ENCODE results near the gene NECTIN4. TPM values are rescaled to one million over a fixed set of nuclear protein-coding genes. Genes with fewer than 3 reads are reported as not detected.

Gene NECTIN4
- total RNA-seq, 1 experiment from 2014 or later = 0.20 TPM

DNA sequence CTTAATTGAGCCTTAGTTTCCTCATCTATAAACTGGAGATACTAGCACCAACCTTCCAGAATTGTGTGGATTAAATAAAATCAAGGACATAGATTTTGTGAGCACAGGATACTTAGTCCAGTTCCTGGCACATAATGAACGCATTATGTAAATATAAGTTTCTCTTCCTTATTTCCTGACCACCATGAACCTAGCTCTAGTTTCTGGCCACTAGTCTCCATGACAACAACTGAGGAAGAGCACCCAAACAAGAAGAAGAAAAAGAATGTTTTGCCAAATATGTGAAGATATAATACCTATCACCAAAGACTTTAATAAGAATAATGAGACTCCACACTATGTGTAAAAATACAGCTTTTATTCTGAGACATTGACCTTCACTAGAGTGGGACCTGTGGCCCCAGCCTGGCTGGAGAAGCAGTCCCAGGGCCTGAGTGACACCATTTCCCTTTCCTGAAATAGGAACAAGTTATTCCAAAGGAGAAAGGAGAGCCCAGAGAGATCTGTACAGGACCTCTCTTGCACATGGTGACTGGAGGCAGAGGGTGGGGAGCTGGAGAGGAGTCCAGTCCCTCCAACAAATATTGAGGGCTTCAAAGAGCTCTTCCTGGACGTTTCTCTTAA lies 42.6 kb downstream of the NECTIN4 start:
- TF ChIP-seq, protein P1, sequence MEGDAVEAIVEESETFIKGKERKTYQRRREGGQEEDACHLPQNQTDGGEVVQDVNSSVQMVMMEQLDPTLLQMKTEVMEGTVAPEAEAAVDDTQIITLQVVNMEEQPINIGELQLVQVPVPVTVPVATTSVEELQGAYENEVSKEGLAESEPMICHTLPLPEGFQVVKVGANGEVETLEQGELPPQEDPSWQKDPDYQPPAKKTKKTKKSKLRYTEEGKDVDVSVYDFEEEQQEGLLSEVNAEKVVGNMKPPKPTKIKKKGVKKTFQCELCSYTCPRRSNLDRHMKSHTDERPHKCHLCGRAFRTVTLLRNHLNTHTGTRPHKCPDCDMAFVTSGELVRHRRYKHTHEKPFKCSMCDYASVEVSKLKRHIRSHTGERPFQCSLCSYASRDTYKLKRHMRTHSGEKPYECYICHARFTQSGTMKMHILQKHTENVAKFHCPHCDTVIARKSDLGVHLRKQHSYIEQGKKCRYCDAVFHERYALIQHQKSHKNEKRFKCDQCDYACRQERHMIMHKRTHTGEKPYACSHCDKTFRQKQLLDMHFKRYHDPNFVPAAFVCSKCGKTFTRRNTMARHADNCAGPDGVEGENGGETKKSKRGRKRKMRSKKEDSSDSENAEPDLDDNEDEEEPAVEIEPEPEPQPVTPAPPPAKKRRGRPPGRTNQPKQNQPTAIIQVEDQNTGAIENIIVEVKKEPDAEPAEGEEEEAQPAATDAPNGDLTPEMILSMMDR (IDR thresholded peaks at IDR 0.05; ENCODE audit: insufficient read depth in 1 of 2, low read depth in 1 of 2, low read length in 1 of 2, severe bottlenecking in 1 of 2, unreplicated experiment in 1 of 2) = no peak
- CTCF ChIA-PET = interaction anchor here (0.7 to 2.3 kb wide), 4 partner anchors 8 to 215 kb away, joined by 3 to 10 read pairs (median 4); partner anchors contain the start of gene F11R
- Mint-ChIP-seq H3K4me1 (ENCODE audit: low read depth, unreplicated experiment) (peaks cover under 1% of the 10 kb centered on the region), H3K27me3 (ENCODE audit: insufficient read depth, unreplicated experiment) (no peaks in the 10 kb centered on the region), H3K9me3 (ENCODE audit: unreplicated experiment) (peaks cover 13% of the 10 kb centered on the region), H3K27ac (ENCODE audit: unreplicated experiment) (peak overlapping the region; percentile 95), H3K36me3 (ENCODE audit: insufficient read depth, unreplicated experiment) (peaks cover 20% of the 10 kb centered on the region), H3K4me3 (ENCODE audit: unreplicated experiment) (peak overlapping the region; percentile 90)
- Histone ChIP-seq H3K9me3 (peaks cover 12% of the 10 kb centered on the region; the same call in 1 of the 2 replicates), H3K4me3 (ENCODE audit: low read depth, low read length) (peak overlapping the region; percentile 76), H3K36me3 (ENCODE audit: control insufficient read depth, insufficient read depth, low read length) (peaks cover 5% of the 10 kb centered on the region), H3K4me1 (peaks cover 12% of the 10 kb centered on the region), H3K27me3 (replicated peaks; ENCODE audit: control insufficient read depth, insufficient read depth, low read length) (no peaks in the 10 kb centered on the region)
- intact Hi-C loops (cut with micrococcal nuclease; ENCODE audit: unreplicated experiment) = no loop called here
- DNase-seq = no peak
- BruUV-seq (replicated peaks) = no TSS peak
- POLR2A ChIA-PET = interaction anchor here (0.9 to 3.7 kb wide), 4 partner anchors 25 to 268 kb away, joined by 3 to 84 read pairs (median 7); partner anchors contain the start of genes F11R and SDHC

DNA sequence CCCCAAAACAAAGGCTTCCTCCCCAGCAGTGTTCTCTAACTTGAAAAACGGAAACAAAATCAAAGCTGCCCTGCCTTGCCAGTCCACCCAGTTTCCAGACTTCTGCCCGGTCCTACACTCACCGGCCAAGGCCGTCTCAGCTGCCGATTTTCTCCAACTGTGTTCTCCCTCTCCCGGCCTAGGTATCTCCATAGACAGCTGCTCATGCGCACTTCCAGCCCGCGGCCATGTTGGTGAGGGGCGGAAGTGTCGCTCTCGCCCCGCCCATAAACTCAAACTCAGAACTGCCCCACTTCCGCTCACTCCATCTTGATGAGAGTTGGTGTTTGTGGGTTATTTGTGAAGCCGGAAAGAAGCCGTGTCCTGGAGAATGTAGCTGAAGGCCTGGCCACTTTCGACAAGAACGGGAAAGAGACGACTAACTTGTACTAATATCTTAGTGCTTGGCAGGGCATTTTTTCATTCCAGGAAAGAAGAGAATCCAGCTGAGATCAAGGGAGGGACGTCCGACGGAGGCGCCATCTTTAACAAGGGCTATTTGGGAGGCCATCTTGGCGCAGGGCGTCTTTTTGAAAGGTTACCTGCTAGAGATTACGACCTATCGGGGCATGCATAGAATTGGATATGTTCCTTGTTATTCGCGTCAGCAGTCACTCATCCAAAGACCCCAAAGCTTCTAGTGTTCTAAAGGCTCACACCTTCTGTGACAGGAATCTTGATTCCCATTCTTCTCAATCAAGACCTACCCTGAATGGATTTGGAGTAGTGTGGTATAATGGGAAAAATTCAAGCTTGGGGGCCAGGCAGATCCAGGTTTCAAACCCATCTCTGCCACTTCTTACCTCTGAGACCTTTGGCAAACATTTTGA lies 43.4 kb downstream of the NECTIN4 start, which contains the start of gene USF1:
Gene USF1 (minus strand): TSS at position 242 of the 869 bp plus-strand sequence. CDS start 2,702 bp downstream, outside the sequence.
- H3K4me1 ChIP-seq = peaks cover 6% of the 10 kb centered on the region
- Mint-ChIP-seq H3K36me3 (ENCODE audit: insufficient read depth, unreplicated experiment) (peaks cover 27% of the 10 kb centered on the region), H3K9me3 (ENCODE audit: unreplicated experiment) (peaks cover 13% of the 10 kb centered on the region), H3K4me3 (ENCODE audit: unreplicated experiment) (peak within 1 kb of the TSS; percentile 90), H3K27me3 (ENCODE audit: insufficient read depth, unreplicated experiment) (no peaks in the 10 kb centered on the region), H3K27ac (ENCODE audit: unreplicated experiment) (peak within 1 kb of the TSS; percentile 95), H3K4me1 (ENCODE audit: low read depth, unreplicated experiment) (no peaks in the 10 kb centered on the region)
- H3K27me3 ChIP-seq (replicated peaks; ENCODE audit: control insufficient read depth, insufficient read depth, low read length) = no peaks in the 10 kb centered on the region
- intact Hi-C loops (cut with micrococcal nuclease; ENCODE audit: unreplicated experiment) = loop anchor here (1.0 kb wide), 3 partner anchors 25 to 52 kb away; partner anchors contain the start of genes F11R and KLHDC9
- DNase-seq = peak; percentile 94 to 95
- TF ChIP-seq, protein P1 (IDR thresholded peaks at IDR 0.05; ENCODE audit: insufficient read depth in 1 of 2, low read depth in 1 of 2, low read length in 1 of 2, severe bottlenecking in 1 of 2, unreplicated experiment in 1 of 2) = no peak
- H3K36me3 ChIP-seq (ENCODE audit: control insufficient read depth, insufficient read depth, low read length) = peaks cover 5% of the 10 kb centered on the region
- peaks cover 12% of the 10 kb centered on the region; the same call in 1 of the 2 replicates for H3K9me3 ChIP-seq
- peak within 1 kb of the TSS; percentile 76 for H3K4me3 ChIP-seq (ENCODE audit: low read depth, low read length)
- BruUV-seq (replicated peaks) = TSS peak; percentile 85
- ChIA-PET CTCF (interaction anchor here (0.7 to 2.6 kb wide), 7 partner anchors 9 to 215 kb away, joined by 3 to 14 read pairs (median 4); partner anchors contain the start of gene F11R), POLR2A (interaction anchor here (0.7 to 3.7 kb wide), 7 partner anchors 24 to 268 kb away, joined by 3 to 84 read pairs (median 6); partner anchors contain the start of genes DEDD, F11R, NIT1 and PFDN2)

Data from Caco-2 (cell line).